H1 (cell line): ENCODE data around the gene PACSIN2. TPM values are rescaled to one million over a fixed set of nuclear protein-coding genes. Genes with fewer than 3 reads are reported as not detected.

ENCODE experiments used
- CTCF ChIA-PET: fragments of 300-600 bp; sonication (Branson Sonifier 250); formaldehyde crosslinking; loops from one replicate; lab custom pipeline; 2021; ENCODE audit not compliant: partially characterized antibody; lab: Charles Lee
- POLR2A ChIA-PET: fragments of 300-600 bp; sonication (Branson Sonifier 250); formaldehyde crosslinking; loops from one replicate; lab custom pipeline; 2021; ENCODE audit warnings: inconsistent platforms; ENCODE audit not compliant: partially characterized antibody; lab: Charles Lee
- DNase-seq, 2 experiments: peaks; one replicate each; pipeline versions ENCODE4 v3.0.0 to v3.0.0-alpha.2; 2010 to 2022; ENCODE audit warnings: low spot score in 2 of 2, low read depth in 1 of 2, mixed read lengths in 1 of 2
- FAIRE-seq: peaks from 2 replicates; lab custom pipeline; 2011; peaks lifted over from hg19 to GRCh38; lab: Jason Lieb, UNC
- H2AFZ ChIP-seq: 2 replicates; pipeline ENCODE4 v1.8.1; 2012; ENCODE audit warnings: low read length, inconsistent platforms
- H2AK5ac ChIP-seq: 2 replicates; pipeline ENCODE4 v1.6.1; 2013; ENCODE audit warnings: low read depth, low read length
- H2BK120ac ChIP-seq: replicated peaks from 2 replicates; pipeline ENCODE3; 2013; ENCODE audit warnings: low read depth, low read length, inconsistent platforms
- H2BK12ac ChIP-seq: 2 replicates; pipeline ENCODE4 v1.6.1; 2013; ENCODE audit warnings: low read depth, low read length
- H2BK15ac ChIP-seq: 2 replicates; pipeline ENCODE4 v1.6.1; 2013; ENCODE audit warnings: low read length
- H2BK20ac ChIP-seq: 2 replicates; pipeline ENCODE4 v1.6.1; 2013; ENCODE audit warnings: low read length
- H2BK5ac ChIP-seq: 2 replicates; pipeline ENCODE4 v1.6.1; 2013; ENCODE audit warnings: low read depth, low read length
- H3K14ac ChIP-seq: 2 replicates; pipeline ENCODE4 v1.6.1; 2013; ENCODE audit warnings: inconsistent platforms; ENCODE audit not compliant: insufficient read length
- H3K18ac ChIP-seq: 2 replicates; pipeline ENCODE4 v1.6.1; 2013; ENCODE audit warnings: low read length; ENCODE audit errors: extremely low read depth
- H3K23ac ChIP-seq: 2 replicates; pipeline ENCODE4 v1.6.1; 2013; ENCODE audit warnings: inconsistent platforms; ENCODE audit not compliant: insufficient read length
- H3K23me2 ChIP-seq: 2 replicates; pipeline ENCODE4 v1.6.1; 2013; ENCODE audit warnings: low read depth, low read length
- H3K27ac ChIP-seq: 2 replicates; pipeline ENCODE4 v1.6.1; 2011; ENCODE audit warnings: low read depth, low read length, inconsistent platforms
- H3K27me3 ChIP-seq, 4 experiments: replicated peaks in 1 of 4; 1 replicate in 1 of 4; 2 replicates in 3 of 4; pipeline versions ENCODE4 v1.6.1 to v1.8.1; 2011 to 2013; ENCODE audit warnings: low read length in 3 of 4, mild to moderate bottlenecking in 3 of 4, inconsistent platforms in 2 of 4, mixed read lengths in 2 of 4, moderate library complexity in 1 of 4; ENCODE audit not compliant: control insufficient read depth in 3 of 4, insufficient read depth in 3 of 4; ENCODE audit errors: extremely low read depth in 1 of 4
- H3K36me3 ChIP-seq, 4 experiments: 2 replicates each; pipeline versions ENCODE4 v1.6.1 to v1.8.1; 2011 to 2013; ENCODE audit warnings: mild to moderate bottlenecking in 4 of 4, low read length in 3 of 4, moderate library complexity in 2 of 4, control low read depth in 1 of 4, inconsistent platforms in 1 of 4; ENCODE audit not compliant: insufficient read depth in 4 of 4, control insufficient read depth in 2 of 4
- H3K4ac ChIP-seq: replicated peaks from 2 replicates; pipeline ENCODE3; 2013; ENCODE audit warnings: low read length, low read depth, mixed read lengths, inconsistent platforms; ENCODE audit not compliant: insufficient read length
- H3K4me1 ChIP-seq, 4 experiments: replicated peaks in 1 of 4; 1 replicate in 1 of 4; 2 replicates in 3 of 4; pipeline versions ENCODE4 v1.6.1 to v1.8.1; 2011 to 2013; ENCODE audit warnings: low read length in 3 of 4, inconsistent platforms in 2 of 4, mixed read lengths in 1 of 4; ENCODE audit not compliant: insufficient read depth in 4 of 4, control insufficient read depth in 3 of 4
- H3K4me2 ChIP-seq, 2 experiments: 2 replicates each; pipeline versions ENCODE4 v1.6.1 to v1.8.1; 2011 to 2013; ENCODE audit warnings: low read depth in 2 of 2, low read length in 2 of 2, control low read depth in 1 of 2, inconsistent platforms in 1 of 2, mild to moderate bottlenecking in 1 of 2; ENCODE audit not compliant: insufficient read depth in 1 of 2
- H3K4me3 ChIP-seq, 4 experiments: fragments of 200-600, 300-600 bp in 1 of 4; sonication (generic), shearing (Covaris generic), sonication (Bioruptor Twin) in 1 of 4; 2 replicates each; pipeline versions ENCODE4 v1.5.1 to v1.8.1; 2011 to 2016; ENCODE audit warnings: low read length in 4 of 4, low read depth in 3 of 4, control low read depth in 2 of 4, inconsistent platforms in 2 of 4, mild to moderate bottlenecking in 2 of 4, mixed read lengths in 1 of 4, moderate library complexity in 1 of 4; ENCODE audit not compliant: insufficient read depth in 2 of 4; ENCODE audit errors: extremely low read depth in 1 of 4
- H3K56ac ChIP-seq: replicated peaks from 2 replicates; pipeline ENCODE3; 2013; ENCODE audit warnings: low read depth, mild to moderate bottlenecking, mixed read lengths, low read length, inconsistent platforms; ENCODE audit not compliant: insufficient read length
- H3K79me1 ChIP-seq: 2 replicates; pipeline ENCODE4 v1.6.1; 2013; ENCODE audit warnings: low read depth, low read length, control low read depth
- H3K79me2 ChIP-seq, 2 experiments: 2 replicates each; pipeline versions ENCODE4 v1.6.1 to v1.8.1; 2012 to 2013; ENCODE audit warnings: low read length in 2 of 2, mild to moderate bottlenecking in 2 of 2, inconsistent platforms in 1 of 2; ENCODE audit not compliant: insufficient read depth in 2 of 2, control insufficient read depth in 1 of 2
- H3K9ac ChIP-seq, 4 experiments: replicated peaks in 1 of 4; 1 replicate in 1 of 4; 2 replicates in 3 of 4; pipeline versions ENCODE4 v1.6.1 to v1.8.1; 2011 to 2013; ENCODE audit warnings: low read depth in 3 of 4, low read length in 3 of 4, control low read depth in 2 of 4, mild to moderate bottlenecking in 2 of 4, moderate library complexity in 2 of 4, inconsistent platforms in 1 of 4; ENCODE audit errors: extremely low read depth in 1 of 4
- H3K9me3 ChIP-seq, 2 experiments: 2 replicates each; pipeline versions ENCODE4 v1.6.1 to v1.8.1; 2012 to 2013; ENCODE audit warnings: mild to moderate bottlenecking in 2 of 2, moderate library complexity in 2 of 2, control low read depth in 1 of 2, inconsistent platforms in 1 of 2, low read depth in 1 of 2, low read length in 1 of 2, mixed read lengths in 1 of 2; ENCODE audit not compliant: insufficient read depth in 2 of 2
- H4K20me1 ChIP-seq, 2 experiments: replicated peaks in 1 of 2; 2 replicates each; pipeline versions ENCODE3 to v1.8.1; 2011 to 2013; ENCODE audit warnings: inconsistent platforms in 2 of 2, low read length in 2 of 2, mild to moderate bottlenecking in 1 of 2; ENCODE audit not compliant: insufficient read depth in 2 of 2, control insufficient read depth in 1 of 2
- H4K5ac ChIP-seq: 2 replicates; pipeline ENCODE4 v1.6.1; 2013; ENCODE audit warnings: low read length, low read depth, mixed read lengths, inconsistent platforms; ENCODE audit not compliant: insufficient read length
- H4K8ac ChIP-seq: 2 replicates; pipeline ENCODE4 v1.8.0; 2013; ENCODE audit warnings: mild to moderate bottlenecking, moderate library complexity, low read length, inconsistent platforms; ENCODE audit not compliant: insufficient read depth; ENCODE audit errors: extremely low read depth
- H4K91ac ChIP-seq: replicated peaks from 2 replicates; pipeline ENCODE3; 2013; ENCODE audit warnings: low read length, mixed read lengths, inconsistent platforms; ENCODE audit not compliant: insufficient read length
- ATF2 ChIP-seq: IDR thresholded peaks from 2 replicates; pipeline ENCODE4 v1.6.1; 2012; ENCODE audit warnings: low read length, inconsistent platforms
- ATF3 ChIP-seq: IDR thresholded peaks from 2 replicates; pipeline ENCODE4 v1.6.1; 2011; ENCODE audit warnings: low read depth, mild to moderate bottlenecking, low read length; ENCODE audit not compliant: insufficient read depth
- BACH1 ChIP-seq: IDR thresholded peaks from 2 replicates; pipeline ENCODE4 v1.6.1; 2012; ENCODE audit warnings: low read length, improper control_type of control experiment
- CHD1 ChIP-seq: IDR thresholded peaks from 2 replicates; pipeline ENCODE4 v1.6.1; 2012; ENCODE audit warnings: low read depth, low read length, improper control_type of control experiment
- KDM4A ChIP-seq: IDR thresholded peaks from one replicate; pipeline ENCODE4 v1.7.1; 2012; ENCODE audit warnings: low read depth, mild to moderate bottlenecking, moderate library complexity, low read length, inconsistent platforms; ENCODE audit not compliant: severe bottlenecking
- POLR2A ChIP-seq, 2 experiments: IDR thresholded peaks; 1 replicate in 1 of 2; 2 replicates in 1 of 2; pipeline ENCODE4 v1.6.1; 2011; ENCODE audit warnings: low read depth in 2 of 2, low read length in 2 of 2, mild to moderate bottlenecking in 2 of 2; ENCODE audit errors: control extremely low read depth in 1 of 2
- RBBP5 ChIP-seq: IDR thresholded peaks from 2 replicates; pipeline ENCODE4 v1.7.1; 2012; ENCODE audit warnings: low read depth, mild to moderate bottlenecking, inconsistent platforms, low read length, moderate library complexity, borderline replicate concordance
- RFX5 ChIP-seq: IDR thresholded peaks from 2 replicates; pipeline ENCODE4 v1.6.1; 2011; ENCODE audit warnings: low read depth, low read length, improper control_type of control experiment, borderline replicate concordance
- TAF7 ChIP-seq: optimal IDR thresholded peaks from 2 replicates; pipeline ENCODE3; 2011; ENCODE audit warnings: low read depth, mild to moderate bottlenecking, inconsistent platforms, low read length, moderate library complexity, borderline replicate concordance
- USF2 ChIP-seq: IDR thresholded peaks from 2 replicates; pipeline ENCODE4 v1.6.1; 2011; ENCODE audit warnings: low read length, improper control_type of control experiment
- WGBS, 2 experiments: shearing (Covaris generic) in 1 of 2; methylation state at CpG; one replicate each; pipeline versions ENCODE4 v1.1.6 to v1.1.7; 2013 to 2015; ENCODE audit warnings: low lambda C conversion rate in 2 of 2, mixed read lengths in 2 of 2, inconsistent platforms in 1 of 2, low coverage in 1 of 2, missing lambda C conversion rate in 1 of 2; ENCODE audit not compliant: insufficient replicate concordance in 2 of 2, insufficient coverage in 1 of 2, insufficient read length in 1 of 2; ENCODE audit errors: extremely low coverage in 1 of 2, missing lambda C conversion rate in 1 of 2; 5-methylcytosine and 5-hydroxymethylcytosine counted together
- polyA plus RNA-seq, 7 experiments: library from polyadenylated mRNA; depleted of rRNA in 3 of 7; stranded (reverse) in 5 of 7; unstranded in 2 of 7; fragments of >200 nt in 5 of 7; fragments of 200-250 nt in 2 of 7; gene quantifications; 1 replicate in 5 of 7; 2 replicates in 1 of 7; 4 replicates in 1 of 7; pipeline versions ENCODE4 v1.2.1 to v1.2.3, GENCODE V29; 2011 to 2013; ENCODE audit warnings: missing spikeins in 2 of 7, mixed read lengths in 2 of 7
- total RNA-seq: library from RNA; stranded (reverse); fragmentation: NEBNext Ultra II Directional; extraction: Animal tissue kit (Norgen Biotek cat#: 25700); gene quantifications from 2 replicates; pipeline ENCODE4 v1.2.1, GENCODE V29; 2021

PACSIN2 gene
- total and polyA plus RNA-seq, 2 of the 8 experiments (the other 6 are each of a cell fraction or from before 2014, with no cell fraction given) = 44.8 to 64.2 TPM

DNA sequence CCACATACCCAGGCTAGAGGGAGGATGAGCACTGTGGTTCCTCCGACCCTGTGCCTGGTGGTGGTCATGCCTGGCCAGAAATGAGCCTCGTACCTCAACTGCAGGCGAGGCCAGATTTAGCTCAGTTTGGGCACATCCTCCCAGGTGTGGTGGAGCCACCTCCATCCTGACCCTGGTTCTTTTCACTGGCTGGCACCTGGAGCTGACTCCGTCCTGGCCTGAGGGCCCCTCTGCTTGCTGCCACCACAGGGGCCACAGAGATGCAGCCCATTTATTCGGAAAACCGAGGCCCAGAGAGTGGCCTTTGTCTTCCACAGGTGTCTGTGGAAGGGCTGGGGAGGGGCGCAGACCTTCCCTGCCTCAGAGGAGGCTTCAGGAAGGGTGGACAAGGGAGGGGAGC, 148.8 kb downstream of the PACSIN2 start:
- H2BK5ac ChIP-seq = no peak overlapping the region
- H2AK5ac ChIP-seq = no peak overlapping the region
- H4K91ac ChIP-seq = no peak overlapping the region
- H3K4me3 ChIP-seq = no peak overlapping the region
- H3K9me3 ChIP-seq = no peaks in the 10 kb centered on the region
- no peak overlapping the region for H4K5ac ChIP-seq
- no peaks in the 10 kb centered on the region; the same call in 1 of the 2 replicates for H3K79me1 ChIP-seq
- no peaks in the 10 kb centered on the region for H3K27me3 ChIP-seq
- H3K4ac ChIP-seq = no peak overlapping the region
- H3K27ac ChIP-seq = no peak overlapping the region
- no peak overlapping the region for H3K23ac ChIP-seq
- no peaks in the 10 kb centered on the region for H3K4me1 ChIP-seq
- H3K56ac ChIP-seq = no peak overlapping the region
- TF ChIP-seq RFX5 (no peak), KDM4A (no peak), POLR2A (IDR thresholded peaks at IDR 0.05; ENCODE audit: control extremely low read depth in 1 of 2, low read depth in 2 of 2, low read length in 2 of 2) (no peak), ATF2 (no peak), CHD1 (no peak), BACH1 (no peak), RBBP5 (no peak), TAF7 (no peak), ATF3 (no peak), USF2 (no peak)
- peaks cover 0 to 4% (median 0%) of the 10 kb centered on the region in 4 experiments; a peak in 3 of 8 replicates for H3K36me3 ChIP-seq
- H4K8ac ChIP-seq = no peak overlapping the region
- H4K20me1 ChIP-seq = no peaks in the 10 kb centered on the region
- H3K9ac ChIP-seq = no peak overlapping the region; a peak in 1 of 7 replicates
- no peaks in the 10 kb centered on the region for H3K79me2 ChIP-seq
- H2BK12ac ChIP-seq = 0 out of 2 replicates have a peak overlapping the region, but pooled peaks have one; percentile 9
- no peaks in the 10 kb centered on the region for H3K23me2 ChIP-seq
- no peak overlapping the region for H2BK120ac ChIP-seq
- no peak overlapping the region for H2BK20ac ChIP-seq
- no peak overlapping the region for H3K18ac ChIP-seq
- DNase-seq (no peak), FAIRE-seq (no peak)
- CTCF ChIA-PET = interaction anchor here (0.6 to 4.9 kb wide), 9 partner anchors 10 to 194 kb away, joined by 3 to 47 read pairs (median 8); no protein-coding TSS in a partner anchor
- no peak overlapping the region for H2AFZ ChIP-seq
- WGBS, 2 experiments = 84% methylated on average over 7 of the region's 7 CpGs; no CpG with 5 or more reads in 1 of the 2 experiments
- H3K4me2 ChIP-seq = no peak overlapping the region
- H2BK15ac ChIP-seq = no peak overlapping the region
- POLR2A ChIA-PET = interaction anchor here (0.7 to 1.4 kb wide), 2 partner anchors 9 to 20 kb away, joined by 3 read pairs; no protein-coding TSS in a partner anchor
- H3K14ac ChIP-seq = no peak overlapping the region
